Activated T-cell treated with anti-CD3 and anti-CD28 coated beads, Interleukin-2, amount 50 U/mL, for 24 hours (primary cell): Measurements from ENCODE around the gene ROPN1L.
A peak's percentile ranks its signal among the peaks of the same experiment; 100 is the strongest.

Experiments
- DNase-seq: peaks from one replicate; pipeline ENCODE4 v3.0.0-alpha.2; 2020
- H3K27ac Mint-ChIP-seq: 2 replicates; pipeline ENCODE4 v1.8.0; 2020; ENCODE audit warnings: mild to moderate bottlenecking, mixed read lengths
- H3K27me3 Mint-ChIP-seq: 2 replicates; pipeline ENCODE4 v1.8.0; 2020; ENCODE audit warnings: mixed read lengths
- H3K36me3 Mint-ChIP-seq: 2 replicates; pipeline ENCODE4 v1.8.0; 2020; ENCODE audit warnings: low read depth, mixed read lengths
- H3K4me1 Mint-ChIP-seq: 2 replicates; pipeline ENCODE4 v1.8.0; 2020; ENCODE audit warnings: low read depth, mixed read lengths
- H3K4me3 Mint-ChIP-seq: 2 replicates; pipeline ENCODE4 v1.8.0; 2020; ENCODE audit warnings: mild to moderate bottlenecking, moderate library complexity, mixed read lengths
- H3K9me3 Mint-ChIP-seq: 2 replicates; pipeline ENCODE4 v1.8.0; 2020; ENCODE audit warnings: mixed read lengths

ROPN1L gene

DNA sequence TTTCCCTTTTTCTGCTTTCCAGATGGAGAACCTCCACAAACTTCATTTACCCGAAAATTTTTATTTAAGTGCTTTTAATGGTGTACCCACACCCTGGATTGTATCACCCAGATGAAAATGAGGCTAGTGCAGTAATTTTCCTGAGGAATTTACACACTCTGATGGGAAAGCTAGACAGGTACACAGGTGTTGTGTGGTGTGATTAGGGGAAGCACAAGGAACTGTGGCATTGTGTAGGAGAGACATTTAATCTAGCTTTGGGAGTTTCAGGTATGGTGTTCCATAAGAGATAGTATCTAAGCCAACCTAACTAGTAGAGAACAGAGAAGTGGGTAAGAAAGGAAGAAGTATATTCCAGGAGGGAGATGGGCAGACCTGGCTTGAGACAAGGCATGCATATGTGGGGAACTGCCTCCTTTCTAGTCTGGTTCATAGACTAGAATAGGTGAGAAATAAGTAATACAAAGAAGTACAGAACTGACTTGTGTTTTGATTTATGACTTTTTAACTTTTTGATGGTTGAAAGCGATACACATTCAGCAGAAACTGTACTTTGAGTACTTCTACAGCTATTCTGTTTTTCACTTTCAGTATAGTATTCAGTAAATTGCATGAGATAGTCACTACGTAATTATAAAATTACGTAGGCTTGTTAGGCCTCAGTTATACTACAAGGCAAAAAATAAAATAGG, 22.9 kb upstream of the ROPN1L start:
- H3K27ac Mint-ChIP-seq = peak overlapping the region; percentile 65
- peaks cover 93% of the 10 kb centered on the region for H3K36me3 Mint-ChIP-seq
- no peak for DNase-seq

DNA sequence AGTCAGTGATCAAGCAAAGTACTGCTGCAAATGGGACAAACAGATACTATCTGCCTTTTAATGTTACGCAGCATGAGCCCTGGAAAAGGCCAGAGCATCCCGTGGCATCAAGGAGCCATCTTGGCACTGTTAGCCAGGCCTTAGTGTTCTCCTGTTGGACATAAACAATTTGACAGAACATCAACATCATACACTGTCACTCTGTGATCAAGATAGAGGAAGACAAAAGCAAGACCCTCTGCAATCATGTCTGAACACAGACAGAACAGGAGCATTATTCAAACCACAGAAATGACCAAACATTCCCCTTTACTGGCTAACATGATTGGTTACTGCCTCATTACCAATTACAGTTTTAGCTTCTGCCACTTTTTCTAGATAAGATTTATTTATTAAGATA, 21.2 kb upstream of the ROPN1L start:
- no peak for DNase-seq
- H3K9me3 Mint-ChIP-seq = no peaks in the 10 kb centered on the region
- no peak overlapping the region for H3K4me3 Mint-ChIP-seq
- peaks cover 94% of the 10 kb centered on the region for H3K36me3 Mint-ChIP-seq
- H3K27ac Mint-ChIP-seq = peak overlapping the region; percentile 65
- H3K4me1 Mint-ChIP-seq = peaks cover 50% of the 10 kb centered on the region
- H3K27me3 Mint-ChIP-seq = no peaks in the 10 kb centered on the region

More for the DNA sequence above, 22.9 kb upstream of the ROPN1L start:
- no peak overlapping the region for H3K4me3 Mint-ChIP-seq
- H3K9me3 Mint-ChIP-seq = no peaks in the 10 kb centered on the region
- no peaks in the 10 kb centered on the region for H3K27me3 Mint-ChIP-seq
- H3K4me1 Mint-ChIP-seq = peaks cover 50% of the 10 kb centered on the region

DNA sequence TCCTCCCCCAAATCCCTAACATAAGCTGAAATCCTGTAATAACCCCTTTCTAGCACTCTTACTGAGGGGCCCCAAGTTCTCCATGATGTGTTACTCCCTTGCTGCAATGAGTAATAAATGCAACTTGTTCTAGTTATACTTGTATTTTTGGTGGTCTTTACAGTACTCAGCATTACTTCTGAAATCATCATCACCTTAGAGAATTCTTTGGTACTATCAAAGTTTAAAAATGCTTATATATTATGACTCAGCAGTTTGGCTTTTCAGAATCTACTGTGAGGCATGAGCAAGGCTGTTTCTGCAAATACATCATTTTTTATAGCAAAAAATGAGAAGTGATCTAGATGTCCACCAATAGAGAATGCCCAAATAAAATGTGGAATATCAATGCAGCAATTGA, 20.7 kb upstream of the ROPN1L start:
- no peak for DNase-seq
- peaks cover 50% of the 10 kb centered on the region for H3K4me1 Mint-ChIP-seq
- H3K9me3 Mint-ChIP-seq = no peaks in the 10 kb centered on the region
- no peak overlapping the region for H3K4me3 Mint-ChIP-seq
- peaks cover 95% of the 10 kb centered on the region for H3K36me3 Mint-ChIP-seq
- no peaks in the 10 kb centered on the region for H3K27me3 Mint-ChIP-seq
- H3K27ac Mint-ChIP-seq = peak overlapping the region; percentile 65

DNA sequence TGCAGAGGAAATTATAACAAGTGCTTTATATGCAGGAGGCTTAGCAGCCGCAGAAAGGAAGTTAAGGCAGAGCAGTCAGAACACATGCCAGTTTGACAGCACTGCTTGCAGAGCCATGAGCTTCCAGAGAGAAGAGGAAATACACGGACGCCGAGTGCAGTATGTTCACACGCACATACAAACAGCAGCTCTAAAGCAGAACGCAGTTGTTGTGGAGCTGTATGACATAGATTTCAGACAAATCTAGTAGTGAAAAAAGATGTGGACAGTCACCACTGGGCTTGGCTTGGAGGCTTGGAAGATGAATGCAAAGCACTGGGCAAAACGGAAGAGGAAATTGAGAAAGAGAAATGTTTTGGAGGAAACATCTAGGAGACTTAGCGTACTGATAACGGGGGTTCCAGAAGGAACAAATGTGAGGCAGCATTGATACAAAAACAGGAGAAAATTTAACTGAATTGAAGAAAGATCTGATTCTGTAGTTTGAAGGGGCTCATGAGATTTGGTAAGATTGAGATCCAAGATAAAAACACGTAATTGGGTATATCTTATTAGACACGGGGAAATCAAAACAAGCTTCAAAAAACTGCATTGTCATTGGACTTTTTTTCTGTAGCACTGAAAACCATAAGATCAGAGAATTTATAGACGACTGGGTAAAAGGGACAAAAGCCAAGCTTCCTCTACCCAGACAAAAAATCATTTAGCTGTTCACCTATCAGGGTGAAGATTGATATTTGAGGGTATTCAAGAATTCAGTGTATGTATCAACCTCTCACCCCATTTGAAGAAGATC, 19.6 kb upstream of the ROPN1L start:
- no peak for DNase-seq
- H3K36me3 Mint-ChIP-seq = peaks cover 98% of the 10 kb centered on the region
- H3K4me3 Mint-ChIP-seq = no peak overlapping the region
- H3K27ac Mint-ChIP-seq = peak overlapping the region; percentile 65
- H3K4me1 Mint-ChIP-seq = peaks cover 50% of the 10 kb centered on the region
- H3K9me3 Mint-ChIP-seq = no peaks in the 10 kb centered on the region
- H3K27me3 Mint-ChIP-seq = no peaks in the 10 kb centered on the region

DNA sequence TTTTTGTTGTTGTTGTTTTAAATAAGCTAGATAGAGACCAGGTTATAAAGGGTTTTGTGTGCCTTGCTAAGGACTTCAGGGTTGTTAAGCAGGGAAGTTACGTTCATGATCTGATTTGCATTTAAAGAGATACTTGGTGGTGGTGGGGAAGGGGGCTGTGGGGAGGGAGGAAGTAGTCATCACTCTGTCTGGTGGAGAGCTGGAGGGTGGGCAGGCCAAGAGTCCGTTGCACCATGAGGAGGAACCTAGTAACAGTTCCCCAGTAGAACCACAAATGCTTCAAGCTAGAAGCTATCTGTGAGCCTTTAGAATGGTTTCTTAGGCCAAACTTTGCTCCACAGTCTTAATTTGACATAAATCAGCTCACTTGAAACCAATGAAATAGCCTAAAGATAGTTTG, 18.7 kb upstream of the ROPN1L start:
- Mint-ChIP-seq H3K27ac (peak overlapping the region; percentile 53), H3K4me3 (no peak overlapping the region), H3K9me3 (no peaks in the 10 kb centered on the region), H3K4me1 (peaks cover 49% of the 10 kb centered on the region), H3K36me3 (peaks cover 99% of the 10 kb centered on the region), H3K27me3 (no peaks in the 10 kb centered on the region)
- no peak for DNase-seq

DNA sequence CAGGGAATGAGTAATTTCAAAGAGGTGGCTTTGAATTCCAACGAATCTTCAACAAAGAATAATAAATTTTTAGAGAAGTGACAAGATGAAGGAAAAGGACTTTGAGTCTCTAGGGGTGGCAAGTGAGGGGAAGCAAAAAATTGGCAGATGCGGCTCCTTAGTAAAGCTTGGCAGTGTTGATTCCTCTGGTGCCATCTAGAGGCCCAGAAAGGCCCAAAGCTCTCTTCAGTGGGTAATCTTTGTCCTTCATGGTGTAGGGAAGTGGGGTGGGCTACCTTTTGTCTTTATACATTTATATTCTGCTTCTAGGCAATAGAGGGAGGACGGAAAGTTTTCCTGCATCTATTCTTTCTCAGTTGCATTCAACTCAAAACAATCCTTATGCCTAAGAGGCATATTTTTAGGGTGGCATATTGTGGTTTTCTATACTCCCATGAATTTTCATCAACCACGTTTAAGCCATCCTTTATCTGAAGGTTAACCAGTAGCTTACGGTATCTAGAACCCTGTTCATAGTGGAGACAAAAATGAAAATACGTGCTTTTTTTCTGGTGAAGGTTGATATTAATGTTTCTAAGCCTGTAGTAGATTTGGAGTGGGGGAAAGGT, 17.5 kb upstream of the ROPN1L start:
- Mint-ChIP-seq H3K27me3 (no peaks in the 10 kb centered on the region), H3K27ac (peak overlapping the region; percentile 41), H3K9me3 (no peaks in the 10 kb centered on the region), H3K4me3 (no peak overlapping the region), H3K4me1 (peaks cover 37% of the 10 kb centered on the region), H3K36me3 (peaks cover 96% of the 10 kb centered on the region)
- DNase-seq = no peak

DNA sequence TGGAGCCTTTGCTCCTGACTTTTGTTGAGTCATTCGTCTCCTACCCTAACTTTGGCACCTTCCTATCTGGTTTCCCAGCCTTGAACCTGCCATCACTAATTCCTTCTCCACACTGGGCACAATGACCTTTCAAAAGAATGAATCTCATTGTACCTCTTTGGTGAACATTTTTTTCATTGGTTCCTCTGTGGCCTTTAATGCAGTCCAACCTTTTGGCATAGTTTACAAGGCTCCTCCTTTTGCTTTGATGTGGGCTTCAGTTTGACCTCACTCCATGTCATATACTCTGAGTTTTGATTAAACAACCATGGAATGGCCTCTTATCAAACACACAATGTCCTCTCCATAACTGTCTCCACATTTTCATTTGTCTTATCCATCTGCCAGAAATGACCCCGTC, 14.5 kb upstream of the ROPN1L start:
- H3K36me3 Mint-ChIP-seq = peaks cover 95% of the 10 kb centered on the region
- no peak overlapping the region for H3K4me3 Mint-ChIP-seq
- no peak for DNase-seq
- no peaks in the 10 kb centered on the region for H3K9me3 Mint-ChIP-seq
- no peaks in the 10 kb centered on the region for H3K27me3 Mint-ChIP-seq
- H3K27ac Mint-ChIP-seq = peak overlapping the region; percentile 9
- H3K4me1 Mint-ChIP-seq = peaks cover 11% of the 10 kb centered on the region

DNA sequence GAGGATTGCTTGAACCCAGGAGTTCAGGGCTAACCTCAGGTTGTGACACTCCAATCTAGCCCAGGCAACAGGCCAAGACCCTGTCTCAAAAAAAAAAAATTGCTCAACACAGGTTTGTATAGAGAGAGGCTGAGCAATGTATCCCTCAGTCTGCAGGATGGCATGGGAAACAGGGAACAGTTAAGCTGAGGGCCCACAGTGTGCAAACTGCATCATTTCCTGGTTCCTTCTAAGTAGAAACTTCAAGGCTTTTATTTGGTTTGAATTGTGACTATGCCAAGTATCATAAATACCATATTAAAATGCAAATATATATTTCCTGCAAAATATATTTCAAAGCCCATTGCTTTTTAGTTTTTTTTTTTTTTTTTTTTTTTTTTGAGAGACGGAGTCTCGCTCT, 13.7 kb upstream of the ROPN1L start:
- no peaks in the 10 kb centered on the region for H3K9me3 Mint-ChIP-seq
- peaks cover 94% of the 10 kb centered on the region for H3K36me3 Mint-ChIP-seq
- peaks cover 5% of the 10 kb centered on the region for H3K4me1 Mint-ChIP-seq
- no peaks in the 10 kb centered on the region for H3K27me3 Mint-ChIP-seq
- DNase-seq = no peak
- H3K4me3 Mint-ChIP-seq = no peak overlapping the region
- H3K27ac Mint-ChIP-seq = no peak overlapping the region

DNA sequence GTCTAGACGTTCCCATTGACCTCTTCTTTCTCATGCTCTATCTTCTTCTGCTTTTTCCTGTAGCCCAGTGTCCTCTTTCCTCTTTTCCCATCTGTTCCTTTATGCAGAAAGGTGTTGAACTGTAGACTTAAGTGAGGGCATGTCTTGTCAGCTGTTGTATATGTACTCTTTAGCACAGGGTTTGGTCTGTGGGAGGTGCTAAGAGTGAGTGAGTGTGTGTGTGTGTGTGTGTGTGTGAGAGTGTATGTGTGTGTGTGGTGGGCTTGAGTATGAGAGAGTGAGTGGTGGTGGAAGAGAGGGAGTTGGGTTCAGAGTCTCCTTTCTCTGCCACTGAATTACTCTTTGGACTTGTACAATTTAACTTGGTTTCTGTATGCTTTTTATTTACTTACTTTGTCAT, 10.3 kb upstream of the ROPN1L start:
- Mint-ChIP-seq H3K27me3 (no peaks in the 10 kb centered on the region), H3K36me3 (peaks cover 85% of the 10 kb centered on the region), H3K4me3 (no peak overlapping the region), H3K9me3 (no peaks in the 10 kb centered on the region), H3K4me1 (peaks cover 12% of the 10 kb centered on the region), H3K27ac (peak overlapping the region; percentile 42)
- no peak for DNase-seq

DNA sequence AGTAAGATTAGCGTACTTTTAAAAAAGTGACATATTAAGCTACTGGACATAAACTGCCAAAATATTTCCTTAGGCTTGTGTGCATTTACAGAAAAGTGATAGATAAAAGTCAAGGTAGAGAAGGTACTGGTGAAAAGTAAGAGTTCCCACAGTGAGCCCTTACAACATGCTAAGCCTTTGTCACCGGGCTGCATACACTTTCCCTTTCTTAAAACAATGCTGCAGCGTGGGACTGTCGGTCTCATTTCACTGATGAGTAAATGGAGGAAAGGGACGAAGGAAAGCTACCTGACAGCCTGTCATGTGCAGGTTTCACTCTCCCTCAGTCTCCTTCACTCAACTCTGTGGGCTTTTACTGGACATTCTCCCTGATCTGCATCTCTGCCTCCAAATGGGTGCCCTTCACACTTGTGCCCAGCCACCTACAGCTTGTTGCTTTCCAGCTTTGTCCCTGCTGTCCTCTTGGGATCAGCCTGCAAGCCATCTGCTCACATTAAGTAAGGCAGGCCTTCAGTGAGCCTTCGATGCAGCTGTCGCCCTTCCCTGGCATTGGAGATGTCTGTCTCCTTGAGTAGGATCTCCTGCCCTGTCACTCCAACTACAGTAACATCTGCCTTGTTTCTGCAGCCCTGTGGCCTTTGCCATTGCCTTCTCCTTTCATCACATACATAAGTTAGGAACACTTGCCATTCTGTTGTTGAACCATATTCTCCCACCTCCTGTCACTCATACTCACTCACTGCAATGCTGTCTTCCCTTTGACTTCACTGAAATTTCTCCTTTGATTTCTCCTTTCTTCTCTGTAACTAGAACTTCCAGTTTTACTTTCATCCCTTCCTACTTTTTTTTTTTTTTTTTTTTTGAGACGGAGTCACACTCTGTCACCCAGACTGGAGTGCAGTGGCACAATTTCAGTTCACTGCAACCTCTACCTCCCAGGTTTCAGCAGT, 9.3 kb upstream of the ROPN1L start:
- DNase-seq = no peak
- H3K9me3 Mint-ChIP-seq = no peaks in the 10 kb centered on the region
- H3K4me1 Mint-ChIP-seq = peaks cover 12% of the 10 kb centered on the region
- H3K27ac Mint-ChIP-seq = peak overlapping the region; percentile 4
- no peak overlapping the region for H3K4me3 Mint-ChIP-seq
- peaks cover 80% of the 10 kb centered on the region for H3K36me3 Mint-ChIP-seq
- no peaks in the 10 kb centered on the region for H3K27me3 Mint-ChIP-seq

DNA sequence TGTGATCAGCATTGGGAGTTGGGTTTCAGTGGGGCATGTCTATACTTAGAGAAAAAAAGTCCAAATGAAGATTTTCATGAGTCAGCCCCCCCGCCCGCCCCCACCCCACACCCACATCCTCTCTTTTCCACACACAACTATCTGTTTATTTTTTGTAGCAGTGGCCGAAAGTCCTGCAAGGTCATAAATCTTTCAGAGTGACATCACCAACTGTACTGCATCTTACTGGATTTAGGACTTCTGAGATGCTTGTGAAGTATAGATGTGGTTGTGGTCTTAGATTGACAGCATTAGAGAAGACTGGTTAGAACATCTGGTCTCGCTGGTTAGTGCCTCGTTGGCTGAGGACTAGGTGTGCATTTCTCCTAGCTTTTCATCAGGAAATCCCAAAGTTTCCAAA, 7.3 kb upstream of the ROPN1L start:
- H3K4me3 Mint-ChIP-seq = no peak overlapping the region
- H3K36me3 Mint-ChIP-seq = peaks cover 73% of the 10 kb centered on the region
- no peak overlapping the region for H3K27ac Mint-ChIP-seq
- H3K27me3 Mint-ChIP-seq = no peaks in the 10 kb centered on the region
- no peaks in the 10 kb centered on the region for H3K9me3 Mint-ChIP-seq
- H3K4me1 Mint-ChIP-seq = peaks cover 12% of the 10 kb centered on the region
- no peak for DNase-seq

DNA sequence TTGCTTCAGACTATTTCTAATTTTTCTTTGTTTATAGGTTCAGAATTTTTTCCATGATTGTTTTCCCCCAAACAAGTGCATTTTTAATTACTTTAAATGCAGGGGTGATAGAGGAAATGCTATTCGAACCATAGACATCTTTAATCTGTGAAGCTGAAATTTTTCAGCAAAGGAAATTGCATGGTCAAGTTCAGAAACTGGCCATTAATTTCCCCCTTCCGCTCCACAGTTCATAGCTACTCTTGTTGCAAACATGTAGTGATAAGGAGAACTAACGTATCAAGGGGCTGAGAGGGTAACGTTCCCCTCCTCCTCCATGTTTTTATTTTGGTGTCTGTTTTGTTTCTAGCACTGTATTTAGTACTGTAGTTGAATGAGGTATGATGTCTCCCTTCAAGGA, 3.4 kb upstream of the ROPN1L start:
- H3K27ac Mint-ChIP-seq = no peak overlapping the region
- H3K9me3 Mint-ChIP-seq = no peaks in the 10 kb centered on the region
- peaks cover 36% of the 10 kb centered on the region for H3K36me3 Mint-ChIP-seq
- H3K27me3 Mint-ChIP-seq = peaks cover 6% of the 10 kb centered on the region
- H3K4me1 Mint-ChIP-seq = peaks cover 26% of the 10 kb centered on the region
- no peak for DNase-seq
- no peak overlapping the region for H3K4me3 Mint-ChIP-seq

DNA sequence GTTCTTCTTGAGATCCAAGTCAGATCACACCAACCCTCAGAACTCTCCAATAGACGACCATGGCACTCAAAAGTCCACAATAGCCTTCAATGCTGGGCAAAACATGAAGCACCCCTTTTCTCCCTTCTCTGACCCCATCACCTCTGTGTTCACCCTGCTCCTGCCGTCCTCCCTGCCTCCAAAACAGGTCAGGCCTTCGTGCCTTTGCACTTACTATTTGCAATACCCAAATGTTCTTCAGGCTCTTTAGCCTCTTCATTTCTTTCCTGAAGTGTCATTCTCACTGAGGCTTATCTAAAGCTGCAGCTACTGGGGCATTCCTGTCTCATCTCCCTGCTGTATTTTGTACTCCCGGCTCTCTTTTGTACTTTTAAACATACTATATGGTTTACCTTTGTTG, 2.0 kb upstream of the ROPN1L start:
- H3K9me3 Mint-ChIP-seq = no peaks in the 10 kb centered on the region
- peaks cover 6% of the 10 kb centered on the region for H3K27me3 Mint-ChIP-seq
- no peak for DNase-seq
- peaks cover 24% of the 10 kb centered on the region for H3K36me3 Mint-ChIP-seq
- peaks cover 26% of the 10 kb centered on the region for H3K4me1 Mint-ChIP-seq
- no peak overlapping the region for H3K4me3 Mint-ChIP-seq
- H3K27ac Mint-ChIP-seq = no peak overlapping the region

DNA sequence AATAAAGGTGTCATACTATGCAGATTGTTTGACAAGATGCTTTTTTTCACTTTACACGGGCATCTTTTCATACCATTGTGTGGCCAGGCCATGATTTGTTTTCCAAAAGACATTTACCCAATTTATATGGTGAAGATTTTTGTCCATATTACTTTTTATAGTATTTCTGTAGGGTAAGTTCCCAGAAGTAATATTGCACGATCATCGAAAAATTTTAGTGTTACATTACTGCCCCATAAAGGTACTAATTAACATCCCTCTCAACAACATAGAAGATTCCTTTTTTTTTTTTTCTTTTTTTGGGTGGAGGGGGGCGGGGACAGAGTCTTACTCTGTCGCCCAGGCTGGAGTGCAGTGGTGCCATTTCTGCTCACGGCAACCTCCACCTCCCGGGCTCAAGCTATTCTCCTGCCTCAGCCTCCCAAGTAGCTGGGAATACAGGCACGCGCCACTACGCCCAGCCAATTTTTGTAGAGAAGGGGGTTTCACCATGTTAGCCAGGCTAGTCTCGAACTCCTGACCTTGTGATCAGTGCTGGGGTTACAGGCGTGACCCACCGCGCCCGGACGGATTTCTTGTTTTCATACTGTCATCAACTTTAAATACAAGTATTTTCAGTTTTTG, 1.2 kb upstream of the ROPN1L start:
- Mint-ChIP-seq H3K27ac (no peak overlapping the region), H3K4me1 (peaks cover 33% of the 10 kb centered on the region), H3K36me3 (peaks cover 19% of the 10 kb centered on the region), H3K4me3 (no peak overlapping the region), H3K27me3 (peaks cover 6% of the 10 kb centered on the region), H3K9me3 (no peaks in the 10 kb centered on the region)
- DNase-seq = no peak
